Pons (tissue), 1 donor: ENCODE measurements around the gene CD40.

Experiments used
- DNase-seq: peaks from one replicate; pipeline ENCODE4 v3.0.0-alpha.2; 2016; ENCODE audit warnings: low spot score

CD40 gene

GRCh38 chr20:46174469-46175126 is 56.5 kb downstream of the CD40 start:
- no peak for DNase-seq

GRCh38 chr20:46175127-46175494 is 57.0 kb downstream of the CD40 start:
- no peak for DNase-seq

GRCh38 chr20:46176739-46177378 is 58.7 kb downstream of the CD40 start:
- DNase-seq = no peak

- no peak for DNase-seq
Observed at GRCh38 chr20:46177768-46178167, 59.7 kb downstream of the CD40 start.

GRCh38 chr20:46178891-46179290 is 60.8 kb downstream of the CD40 start:
- no peak for DNase-seq
